NCI-H1694 (cell line): ENCODE data around the gene PPAN.

Experiments used
- DNase-seq: peaks from one replicate; lab custom pipeline; 2025; lab: John Stamatoyannopoulos, UW

The PPAN gene

DNA sequence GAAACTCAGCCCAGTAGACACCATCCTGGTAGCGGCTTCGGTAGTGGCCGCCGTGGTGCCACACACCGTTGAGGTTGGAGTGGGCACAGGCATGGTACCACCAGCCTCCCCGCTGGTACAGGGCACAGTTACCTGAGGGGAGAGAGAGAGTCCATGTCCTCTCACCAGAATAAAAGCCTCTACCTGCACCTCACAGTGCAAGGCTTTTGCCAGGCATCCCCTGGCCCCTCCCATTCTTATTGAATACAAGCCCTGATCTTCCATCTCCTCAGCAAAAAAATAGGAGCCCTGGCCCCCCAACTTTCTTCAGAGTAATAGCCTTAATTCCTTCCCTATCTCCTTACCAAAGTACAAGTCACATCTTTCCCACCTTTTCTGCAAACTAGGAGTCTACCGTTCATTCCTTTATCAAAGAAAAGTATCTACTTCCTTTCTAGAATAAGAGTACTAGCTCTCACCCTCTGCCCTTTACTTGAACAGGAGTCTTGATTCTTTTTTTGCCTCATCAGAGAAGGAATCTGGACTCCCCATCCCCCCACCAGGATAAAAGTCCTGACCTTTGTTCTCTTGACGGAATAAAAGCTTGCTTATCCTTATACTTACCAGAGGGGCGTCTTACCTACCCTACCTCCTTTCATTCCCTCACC, 13.4 kb upstream of the PPAN start:
- DNase-seq: no peak

- no peak for DNase-seq
Measured at GRCh38 chr19:10093295-10094186, 12.6 kb upstream of the PPAN start.

GRCh38 chr19:10095622-10095947, 10.6 kb upstream of the PPAN start:
- no peak for DNase-seq

GRCh38 chr19:10095948-10096614, 10.1 kb upstream of the PPAN start:
- DNase-seq: peak; percentile 57

DNA sequence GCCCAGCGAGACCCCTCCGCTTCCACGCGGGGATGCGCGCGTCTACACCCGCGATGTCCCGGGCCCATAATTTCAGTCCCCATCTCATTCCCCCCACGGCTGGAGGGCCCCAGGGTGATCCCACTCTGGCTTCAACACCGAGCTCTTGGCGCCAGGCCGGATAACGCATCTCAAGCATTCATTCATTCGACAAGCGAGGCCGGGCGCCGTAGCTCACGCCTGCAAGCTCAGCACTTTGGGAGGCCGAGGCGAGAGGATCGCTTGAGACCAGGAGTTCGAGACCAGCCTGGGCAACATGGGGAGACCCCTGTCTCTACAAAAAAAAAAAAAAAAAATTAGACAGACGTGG, 9.6 kb upstream of the PPAN start:
- DNase-seq: no peak

DNA sequence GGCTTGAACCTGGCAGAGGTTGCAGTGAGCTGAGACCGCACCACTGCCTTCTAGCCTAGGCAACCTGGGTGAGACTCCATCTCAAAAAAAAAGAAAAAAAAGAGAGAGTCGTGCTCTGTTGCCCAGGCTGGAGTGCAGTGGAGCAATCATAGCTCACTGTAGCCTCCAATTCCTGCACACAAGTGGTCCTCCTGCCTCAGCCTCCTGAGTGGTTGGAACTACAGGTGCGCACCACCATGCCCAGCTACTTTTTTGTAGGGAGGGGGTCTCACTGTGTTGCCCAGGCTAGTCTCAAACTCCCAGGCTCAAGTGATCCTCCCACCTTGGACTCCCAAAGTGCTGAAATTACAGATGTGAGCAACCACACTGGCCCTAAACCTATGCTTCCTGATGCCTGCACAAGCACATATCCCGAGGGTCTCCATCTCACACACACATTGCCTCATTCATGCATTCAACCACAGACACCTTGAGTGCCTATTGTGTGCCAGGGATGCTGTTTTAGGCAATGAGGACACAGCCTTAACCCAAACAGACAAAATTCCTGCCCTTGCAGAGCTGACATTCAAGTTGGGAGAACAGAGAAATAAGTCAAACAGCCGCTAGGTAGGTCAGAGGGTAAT, 5.9 kb upstream of the PPAN start:
- DNase-seq: no peak

GRCh38 chr19:10102787-10103236, 3.4 kb upstream of the PPAN start:
- DNase-seq: no peak

GRCh38 chr19:10104130-10104513, 2.0 kb upstream of the PPAN start:
- DNase-seq: no peak

DNA sequence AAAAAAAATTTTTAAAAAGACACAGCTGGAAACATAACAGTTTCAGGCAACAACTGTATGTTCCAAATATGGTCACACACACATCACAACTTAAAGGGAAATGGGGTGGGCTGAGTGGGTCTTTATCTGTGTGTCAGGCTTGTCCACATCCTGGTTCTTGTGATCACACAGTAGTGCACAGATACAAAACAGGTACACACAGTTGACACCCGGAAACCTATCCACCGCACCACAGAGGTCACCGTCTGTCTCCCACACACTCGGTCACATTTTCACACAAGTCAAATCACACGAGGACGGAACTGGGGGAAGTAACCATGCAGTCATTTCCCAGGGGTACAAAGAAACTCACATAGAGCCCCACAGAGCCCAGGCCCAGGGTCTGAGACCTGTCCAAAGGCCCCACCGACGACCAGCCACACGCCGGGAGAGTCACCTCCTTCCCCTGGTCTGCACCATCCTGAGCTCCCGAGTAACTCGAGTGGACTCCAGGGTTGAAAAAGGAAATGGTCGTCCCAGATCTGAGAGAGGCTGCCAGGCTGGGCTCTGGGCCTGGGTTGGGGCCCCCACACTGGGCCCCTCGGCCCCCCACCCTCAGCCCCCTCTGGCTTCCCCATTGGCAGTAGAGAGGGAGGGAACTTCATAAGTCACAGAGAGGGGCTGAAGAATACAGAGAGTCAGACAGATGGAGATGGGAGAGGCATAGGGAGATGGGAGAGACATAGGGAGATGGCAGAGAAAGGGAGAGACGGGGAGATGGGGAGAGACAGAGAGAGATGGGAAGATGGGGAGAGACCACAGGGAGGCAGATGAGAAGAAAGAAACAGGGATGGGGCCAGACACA, 1.3 kb upstream of the PPAN start:
- no peak for DNase-seq

- no peak for DNase-seq
Measured at GRCh38 chr19:10105509-10106099, 558 bp upstream of the PPAN start.

- DNase-seq: no peak
Measured at GRCh38 chr19:10107254-10107653, 1.1 kb downstream of the PPAN start.

DNA sequence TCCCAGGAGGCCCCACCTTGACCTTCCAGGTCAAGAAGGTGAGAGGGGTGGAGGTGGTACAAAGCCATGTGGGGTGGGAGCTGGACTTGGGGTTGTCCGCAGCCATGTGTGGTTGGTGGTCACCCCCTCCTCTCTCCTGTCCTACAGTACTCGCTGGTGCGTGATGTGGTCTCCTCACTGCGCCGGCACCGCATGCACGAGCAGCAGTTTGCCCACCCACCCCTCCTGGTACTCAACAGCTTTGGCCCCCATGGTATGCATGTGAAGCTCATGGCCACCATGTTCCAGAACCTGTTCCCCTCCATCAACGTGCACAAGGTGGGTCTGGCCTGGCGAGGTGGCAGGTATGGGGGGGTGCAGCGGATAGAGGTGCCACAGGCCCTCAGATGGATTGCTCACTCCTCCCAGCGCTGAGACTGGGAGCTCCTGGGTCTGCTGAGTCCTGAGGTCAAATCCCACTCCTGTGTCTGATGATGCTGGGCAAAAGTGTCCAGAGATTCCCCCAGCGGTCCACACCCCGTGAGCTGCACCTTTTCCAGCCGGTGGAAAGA, 1.7 kb downstream of the PPAN start:
- DNase-seq: no peak

- DNase-seq: no peak
Measured at GRCh38 chr19:10109528-10109927, 3.4 kb downstream of the PPAN start.

DNA sequence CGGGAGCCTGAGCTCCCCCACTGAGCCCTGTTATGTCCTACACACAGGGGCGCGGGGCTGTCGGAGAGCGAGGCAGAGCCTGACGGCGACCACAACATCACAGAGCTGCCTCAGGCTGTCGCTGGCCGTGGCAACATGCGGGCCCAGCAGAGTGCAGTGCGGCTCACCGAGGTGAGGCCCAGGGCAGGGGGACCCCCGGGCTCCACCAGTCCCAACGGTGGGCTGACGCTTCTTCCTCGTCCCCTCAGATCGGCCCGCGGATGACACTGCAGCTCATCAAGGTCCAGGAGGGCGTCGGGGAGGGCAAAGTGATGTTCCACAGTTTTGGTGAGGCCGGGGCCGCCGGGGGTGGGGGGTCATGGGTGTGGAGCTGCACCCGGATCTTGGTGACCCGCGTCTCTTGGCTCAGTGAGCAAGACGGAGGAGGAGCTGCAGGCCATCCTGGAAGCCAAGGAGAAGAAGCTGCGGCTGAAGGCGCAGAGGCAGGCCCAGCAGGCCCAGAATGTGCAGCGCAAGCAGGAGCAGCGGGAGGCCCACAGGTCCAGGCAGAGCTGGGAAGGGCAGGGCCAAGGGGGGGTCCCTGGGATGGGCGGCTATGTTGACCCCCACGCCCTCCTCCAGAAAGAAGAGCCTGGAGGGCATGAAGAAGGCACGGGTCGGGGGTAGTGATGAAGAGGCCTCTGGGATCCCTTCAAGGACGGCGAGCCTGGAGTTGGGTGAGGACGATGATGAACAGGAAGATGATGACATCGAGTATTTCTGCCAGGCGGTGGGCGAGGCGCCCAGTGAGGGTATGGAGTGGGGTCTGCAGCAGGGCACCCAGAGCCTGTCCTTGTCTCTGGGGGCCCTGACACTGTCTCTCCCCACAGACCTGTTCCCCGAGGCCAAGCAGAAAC, 4.2 kb downstream of the PPAN start:
- no peak for DNase-seq

DNA sequence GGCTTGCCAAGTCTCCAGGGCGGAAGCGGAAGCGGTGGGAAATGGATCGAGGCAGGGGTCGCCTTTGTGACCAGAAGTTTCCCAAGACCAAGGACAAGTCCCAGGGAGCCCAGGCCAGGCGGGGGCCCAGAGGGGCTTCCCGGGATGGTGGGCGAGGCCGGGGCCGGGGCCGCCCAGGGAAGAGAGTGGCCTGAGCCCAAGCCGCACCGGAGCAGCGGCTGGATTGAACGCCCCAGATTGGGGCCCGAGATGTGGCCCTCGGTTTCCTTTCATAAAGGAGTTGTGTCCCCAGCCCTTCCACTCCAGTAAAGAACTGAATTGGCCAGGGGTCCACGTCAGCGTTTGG, 4.8 kb downstream of the PPAN start:
- DNase-seq: no peak

- no peak for DNase-seq
Measured at GRCh38 chr19:10111405-10111811, 5.2 kb downstream of the PPAN start, which contains the start of gene P2RY11. Gene P2RY11 (plus strand): TSS chr19:10111693. CDS start chr19:10111722, 29 bp downstream.

- DNase-seq: no peak
Measured at GRCh38 chr19:10112037-10112761, 6.0 kb downstream of the PPAN start.

DNA sequence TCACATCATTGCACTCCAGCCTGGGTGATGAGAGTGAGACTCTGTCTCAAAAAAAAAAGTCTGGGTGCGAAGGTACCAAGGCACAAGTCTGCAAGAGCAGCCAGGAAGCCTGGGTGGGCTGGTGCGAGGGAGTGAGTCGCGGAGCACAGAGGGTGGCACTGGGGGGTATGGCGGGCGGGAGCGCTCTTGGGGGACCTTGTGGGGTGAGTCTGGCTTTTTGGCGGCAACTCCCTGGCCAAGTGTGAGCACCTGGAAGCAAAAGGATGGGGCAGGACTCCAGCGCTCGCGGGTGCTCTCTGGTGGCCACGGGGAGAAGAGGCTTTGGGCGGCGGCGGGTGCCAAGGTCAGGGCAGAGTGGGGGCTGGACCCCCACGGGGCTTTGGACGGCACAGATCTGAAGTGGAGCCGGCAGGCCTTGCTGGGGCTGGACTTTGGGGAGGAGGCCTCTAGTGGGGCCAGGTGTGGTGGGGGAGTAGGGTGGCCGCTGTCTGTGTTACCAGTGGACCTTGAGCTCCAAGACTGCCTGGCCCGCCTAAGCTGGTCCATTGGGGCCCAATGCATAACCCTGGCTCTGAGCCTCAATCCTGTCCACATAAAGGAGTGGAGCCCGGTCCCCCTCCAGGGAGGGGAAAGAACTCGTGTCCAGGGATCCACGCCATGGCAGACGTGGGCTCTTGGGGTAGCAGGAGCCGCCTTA, 6.9 kb downstream of the PPAN start:
- no peak for DNase-seq

DNA sequence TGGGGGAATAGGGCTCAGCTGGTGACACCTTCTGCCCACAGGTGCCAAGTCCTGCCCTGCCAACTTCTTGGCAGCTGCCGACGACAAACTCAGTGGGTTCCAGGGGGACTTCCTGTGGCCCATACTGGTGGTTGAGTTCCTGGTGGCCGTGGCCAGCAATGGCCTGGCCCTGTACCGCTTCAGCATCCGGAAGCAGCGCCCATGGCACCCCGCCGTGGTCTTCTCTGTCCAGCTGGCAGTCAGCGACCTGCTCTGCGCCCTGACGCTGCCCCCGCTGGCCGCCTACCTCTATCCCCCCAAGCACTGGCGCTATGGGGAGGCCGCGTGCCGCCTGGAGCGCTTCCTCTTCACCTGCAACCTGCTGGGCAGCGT, 7.4 kb downstream of the PPAN start:
- no peak for DNase-seq
